ENCODE results near the gene CUX1. TPM values are rescaled to one million over a fixed set of nuclear protein-coding genes. Genes with fewer than 3 reads are reported as not detected.
"Not testable (repeated sequence)": the region's sequence is repeated elsewhere in the genome, so short reads cannot be mapped to it uniquely, and the experiment has no call there.

Gene CUX1
- total RNA-seq, 1 donor from 2014 or later = 101 TPM

DNA sequence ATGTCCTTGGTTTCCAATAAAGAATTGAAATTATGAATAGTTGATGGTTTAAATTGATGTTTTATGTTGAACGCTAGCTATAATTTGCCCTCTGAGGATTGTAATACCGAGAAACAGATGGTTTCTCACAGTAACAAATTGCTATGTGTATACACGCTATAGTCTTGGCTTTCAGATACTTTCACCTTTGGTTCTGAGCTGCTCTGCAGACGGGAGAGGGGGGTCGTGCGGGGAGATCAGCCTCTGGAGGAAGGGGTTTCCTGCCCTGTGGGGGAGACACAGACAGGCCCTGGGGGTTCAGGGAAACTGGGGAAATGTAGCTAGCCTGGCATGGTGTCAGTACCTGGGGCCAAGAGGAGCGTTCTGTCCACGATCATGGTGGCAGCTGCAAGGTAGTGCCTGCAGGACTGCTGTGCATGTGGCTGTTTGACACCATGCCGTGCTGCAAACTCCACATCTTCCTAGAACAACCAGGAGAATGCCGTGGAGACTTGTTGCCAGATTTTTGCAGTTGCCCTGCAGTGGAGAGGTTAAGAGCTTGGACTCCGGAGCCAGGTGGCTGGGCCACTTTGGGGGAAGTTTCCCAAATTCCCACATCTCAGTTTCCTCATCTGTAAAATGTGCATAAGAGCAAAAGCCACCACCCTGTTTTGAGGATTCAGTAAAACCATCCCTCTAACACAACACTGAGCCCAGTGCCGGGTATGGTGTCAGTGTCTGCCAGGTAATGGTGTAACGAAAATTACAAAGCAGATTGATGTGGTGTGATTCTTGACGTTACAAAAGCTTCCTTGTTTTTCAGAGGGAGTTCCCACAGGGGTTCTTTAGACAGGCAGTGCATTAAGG lies 167.9 kb downstream of the CUX1 start:
- intact Hi-C loops (cut with DNase I) = no loop called here

GRCh38 chr7:101985903-101986734 lies 168.7 kb downstream of the CUX1 start:
- H3K27me3 ChIP-seq = no peaks in the 10 kb centered on the region
- intact Hi-C loops (cut with DNase I) = no loop called here
- H3K36me3 ChIP-seq = no peaks in the 10 kb centered on the region
- H3K4me3 ChIP-seq = no peak overlapping the region
- no peak overlapping the region for H3K27ac ChIP-seq
- H3K4me1 ChIP-seq = peaks cover 0 to 4% of the 10 kb centered on the region in 2 donors
- TF ChIP-seq CTCF (IDR thresholded peaks at IDR 0.05) = no peak
- no peak for DNase-seq (ENCODE audit: low spot score in 2 of 2)
- no peaks in the 10 kb centered on the region for H3K9me3 ChIP-seq

More for the DNA sequence above, 167.9 kb downstream of the CUX1 start:
- no peak for DNase-seq (ENCODE audit: low spot score in 2 of 2)
- no peaks in the 10 kb centered on the region for H3K36me3 ChIP-seq
- no peak for TF ChIP-seq CTCF (IDR thresholded peaks at IDR 0.05)
- peaks cover 0 to 4% of the 10 kb centered on the region in 2 donors for H3K4me1 ChIP-seq
- H3K4me3 ChIP-seq = no peak overlapping the region
- no peaks in the 10 kb centered on the region for H3K27me3 ChIP-seq
- H3K9me3 ChIP-seq = no peaks in the 10 kb centered on the region
- no peak overlapping the region for H3K27ac ChIP-seq

DNA sequence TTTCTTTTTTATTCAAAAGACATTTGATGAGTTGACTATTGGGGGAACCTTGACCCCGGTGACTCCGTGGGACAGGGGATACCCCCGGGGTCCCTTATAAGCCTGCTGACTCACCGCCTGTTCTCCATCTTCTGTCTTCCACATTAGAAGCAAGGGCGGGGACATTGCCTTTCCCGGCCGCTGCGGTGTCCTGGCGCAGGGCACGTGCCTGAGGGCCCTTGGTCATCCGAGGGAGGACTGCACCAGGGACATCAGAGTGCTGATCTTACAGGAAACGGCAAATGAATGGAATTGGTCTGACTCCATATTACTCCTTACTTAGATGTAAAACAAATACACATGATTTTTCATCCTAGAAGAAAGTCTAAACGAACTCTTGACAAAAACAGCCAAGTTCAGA lies 170.1 kb downstream of the CUX1 start:
- peaks cover 0 to 4% of the 10 kb centered on the region in 2 donors for H3K4me1 ChIP-seq
- intact Hi-C loops (cut with DNase I) = no loop called here
- no peak for DNase-seq (ENCODE audit: low spot score in 2 of 2)
- no peak for TF ChIP-seq CTCF (IDR thresholded peaks at IDR 0.05)
- no peaks in the 10 kb centered on the region for H3K9me3 ChIP-seq
- H3K36me3 ChIP-seq = no peaks in the 10 kb centered on the region
- no peak overlapping the region for H3K4me3 ChIP-seq
- no peaks in the 10 kb centered on the region for H3K27me3 ChIP-seq
- no peak overlapping the region for H3K27ac ChIP-seq

- intact Hi-C loops (cut with DNase I); H3K36me3 ChIP-seq; H3K27me3 ChIP-seq; DNase-seq (ENCODE audit: low spot score in 2 of 2); H3K27ac ChIP-seq; H3K4me3 ChIP-seq; H3K9me3 ChIP-seq; H3K4me1 ChIP-seq: not testable (repeated sequence)
These were observed 170.6 kb downstream of the CUX1 start for GRCh38 chr7:101988060-101988459.

GRCh38 chr7:101988513-101988912 lies 171.1 kb downstream of the CUX1 start:
- Histone ChIP-seq H3K4me1 (peaks cover 0 to 4% of the 10 kb centered on the region in 2 donors), H3K9me3 (no peaks in the 10 kb centered on the region), H3K27me3 (no peaks in the 10 kb centered on the region), H3K36me3 (no peaks in the 10 kb centered on the region), H3K27ac (no peak overlapping the region), H3K4me3 (no peak overlapping the region)
- no peak for TF ChIP-seq CTCF (IDR thresholded peaks at IDR 0.05)
- DNase-seq (ENCODE audit: low spot score in 2 of 2) = no peak
- intact Hi-C loops (cut with DNase I) = no loop called here

GRCh38 chr7:101989101-101989500 lies 171.7 kb downstream of the CUX1 start:
- intact Hi-C loops (cut with DNase I) = no loop called here
- no peaks in the 10 kb centered on the region for H3K36me3 ChIP-seq

More at GRCh38 chr7:101989101-101989500, 171.7 kb downstream of the CUX1 start:
- H3K4me3 ChIP-seq = no peak overlapping the region
- no peak for DNase-seq (ENCODE audit: low spot score in 2 of 2)
- no peaks in the 10 kb centered on the region for H3K27me3 ChIP-seq
- H3K9me3 ChIP-seq = no peaks in the 10 kb centered on the region
- H3K4me1 ChIP-seq = peaks cover 0 to 4% of the 10 kb centered on the region in 2 donors
- no peak for TF ChIP-seq CTCF (IDR thresholded peaks at IDR 0.05)
- H3K27ac ChIP-seq = no peak overlapping the region
